Prostate gland (tissue), 2 donors: ENCODE data around the gene POLR3K.

Source experiments
- CTCF ChIP-seq, 4 experiments: fragments of 200-600 bp in 2 of 4; fragments of 450-650 bp in 2 of 4; sonication (generic) in 2 of 4; IDR thresholded peaks; 1 replicate in 3 of 4; 2 replicates in 1 of 4; pipeline ENCODE4 v1.5.1; 2016 to 2019; ENCODE audit warnings: antibody characterized with exemption in 4 of 4, mild to moderate bottlenecking in 2 of 4, moderate library complexity in 2 of 4
- POLR2A ChIP-seq: fragments of 450-650 bp; IDR thresholded peaks from one replicate; pipeline ENCODE4 v1.6.1; 2016; ENCODE audit warnings: antibody characterized with exemption, mild to moderate bottlenecking
- POLR2AphosphoS5 ChIP-seq: sonication (generic); formaldehyde crosslinking; IDR thresholded peaks from one replicate; pipeline ENCODE4 v1.6.1; 2017; ENCODE audit warnings: antibody characterized with exemption

- TF ChIP-seq CTCF (IDR thresholded peaks at IDR 0.05): no peak
- TF ChIP-seq POLR2A: no peak
- no peak for TF ChIP-seq POLR2AphosphoS5
Measured at GRCh38 chr16:44655-45054, 8.8 kb downstream of the POLR3K start.
